GM12891 (cell line): ENCODE measurements around the gene DHRS9.

ENCODE experiments used
- POLR2A ChIP-seq: IDR thresholded peaks from 2 replicates; pipeline ENCODE4 v1.6.1; 2011; ENCODE audit warnings: low read depth, low read length, control low read depth
- POLR2AphosphoS5 ChIP-seq: IDR thresholded peaks from 2 replicates; pipeline ENCODE4 v1.6.1; 2011; ENCODE audit warnings: low read depth, low read length, control low read depth
- POU2F2 ChIP-seq: IDR thresholded peaks from 2 replicates; pipeline ENCODE4 v1.6.1; 2011; ENCODE audit warnings: low read depth, mild to moderate bottlenecking, control low read depth, low read length, moderate library complexity
- SPI1 ChIP-seq: IDR thresholded peaks from 2 replicates; pipeline ENCODE4 v1.6.1; 2011; ENCODE audit warnings: low read depth, low read length, control low read depth

GRCh38 chr2:169136885-169137534 is 67.6 kb downstream of the DHRS9 start:
- no peak for TF ChIP-seq POLR2A
- TF ChIP-seq POLR2AphosphoS5 = no peak
- TF ChIP-seq POU2F2 = no peak
- TF ChIP-seq SPI1 = no peak
